Central memory CD8-positive, alpha-beta T cell (primary cell): ENCODE results near the gene CEPT1.
A peak's percentile ranks its signal among the peaks of the same experiment; 100 is the strongest.
"Not testable (repeated sequence)": the region's sequence is repeated elsewhere in the genome, so short reads cannot be mapped to it uniquely, and the experiment has no call there.

Experiments used
- ATAC-seq: fragments of 150-1000 bp; cut with Tn5 transposase; replicated peaks from 2 replicates; pipeline ENCODE4 v1.10.0; 2022; ENCODE audit warnings: mild to moderate bottlenecking, moderate FRiP score, moderate number of reproducible peaks; ENCODE audit not compliant: poor library complexity, severe bottlenecking; ENCODE audit errors: extremely low read depth
- DNase-seq, 2 donors: peaks; one replicate each; pipeline ENCODE4 v3.0.0; 2021; ENCODE audit warnings: low spot score in 2 of 2
- H3K27ac Mint-ChIP-seq: one replicate; pipeline ENCODE4 v1.8.0; 2022; ENCODE audit warnings: low read depth, mild to moderate bottlenecking, moderate library complexity, mixed read lengths
- H3K27me3 Mint-ChIP-seq: one replicate; pipeline ENCODE4 v1.8.0; 2022; ENCODE audit warnings: mixed read lengths
- H3K36me3 Mint-ChIP-seq: one replicate; pipeline ENCODE4 v1.8.0; 2022; ENCODE audit warnings: mild to moderate bottlenecking, moderate library complexity, mixed read lengths; ENCODE audit not compliant: insufficient read depth
- H3K4me1 Mint-ChIP-seq: one replicate; pipeline ENCODE4 v1.8.0; 2022; ENCODE audit warnings: mixed read lengths
- H3K4me3 Mint-ChIP-seq: one replicate; pipeline ENCODE4 v1.8.0; 2022; ENCODE audit warnings: mild to moderate bottlenecking, moderate library complexity, mixed read lengths
- H3K9me3 Mint-ChIP-seq: one replicate; pipeline ENCODE4 v1.8.0; 2022; ENCODE audit warnings: mixed read lengths

Gene CEPT1

DNA sequence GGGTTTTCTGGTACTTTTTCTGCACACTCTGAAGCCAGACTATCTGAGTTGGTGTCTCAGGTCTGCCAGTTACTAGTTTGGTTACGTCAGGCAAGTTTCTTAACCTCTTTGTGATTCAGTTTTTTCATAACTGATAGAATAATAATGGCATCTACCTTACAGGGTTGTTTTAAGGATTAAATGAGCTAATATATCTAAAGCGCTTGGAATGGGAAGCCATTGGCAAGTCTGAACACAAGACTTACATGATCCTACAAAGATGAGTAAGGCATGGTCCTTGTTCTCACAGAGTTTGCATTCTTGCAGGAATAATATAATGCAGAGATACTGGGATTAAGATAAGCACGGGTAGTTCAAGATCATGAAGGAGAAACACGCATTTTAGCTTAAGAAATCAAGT is 69.6 kb downstream of the CEPT1 start:
- Mint-ChIP-seq H3K27ac (no peak overlapping the region), H3K4me1 (peaks cover 48% of the 10 kb centered on the region), H3K36me3 (peaks cover 7% of the 10 kb centered on the region), H3K27me3 (no peaks in the 10 kb centered on the region), H3K9me3 (no peaks in the 10 kb centered on the region), H3K4me3 (no peak overlapping the region)
- no peak for DNase-seq
- no peak for ATAC-seq

DNA sequence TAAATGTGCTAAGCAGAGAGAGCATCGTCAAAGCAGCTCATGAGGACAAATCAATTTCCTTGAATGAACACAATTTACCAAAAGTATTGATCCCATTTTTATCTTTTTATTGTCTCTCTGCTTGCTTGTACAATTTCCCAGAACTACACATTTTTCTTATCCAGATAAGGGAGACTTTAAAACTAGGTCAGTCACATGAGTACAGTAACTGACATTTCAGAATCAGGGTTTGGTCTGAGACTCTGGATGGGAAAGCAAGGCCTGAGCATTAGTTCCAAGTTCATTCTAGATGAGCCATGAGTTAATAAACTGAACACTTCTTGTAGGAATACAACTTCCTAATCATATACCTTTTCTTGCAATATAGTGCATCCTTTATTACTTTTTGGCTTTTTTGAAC is 71.9 kb downstream of the CEPT1 start:
- Mint-ChIP-seq H3K27ac (no peak overlapping the region), H3K9me3 (peaks cover 6% of the 10 kb centered on the region), H3K36me3 (peaks cover 23% of the 10 kb centered on the region), H3K4me3 (no peak overlapping the region), H3K27me3 (peaks cover 10% of the 10 kb centered on the region), H3K4me1 (peaks cover 51% of the 10 kb centered on the region)
- ATAC-seq: no peak
- DNase-seq: no peak

DNA sequence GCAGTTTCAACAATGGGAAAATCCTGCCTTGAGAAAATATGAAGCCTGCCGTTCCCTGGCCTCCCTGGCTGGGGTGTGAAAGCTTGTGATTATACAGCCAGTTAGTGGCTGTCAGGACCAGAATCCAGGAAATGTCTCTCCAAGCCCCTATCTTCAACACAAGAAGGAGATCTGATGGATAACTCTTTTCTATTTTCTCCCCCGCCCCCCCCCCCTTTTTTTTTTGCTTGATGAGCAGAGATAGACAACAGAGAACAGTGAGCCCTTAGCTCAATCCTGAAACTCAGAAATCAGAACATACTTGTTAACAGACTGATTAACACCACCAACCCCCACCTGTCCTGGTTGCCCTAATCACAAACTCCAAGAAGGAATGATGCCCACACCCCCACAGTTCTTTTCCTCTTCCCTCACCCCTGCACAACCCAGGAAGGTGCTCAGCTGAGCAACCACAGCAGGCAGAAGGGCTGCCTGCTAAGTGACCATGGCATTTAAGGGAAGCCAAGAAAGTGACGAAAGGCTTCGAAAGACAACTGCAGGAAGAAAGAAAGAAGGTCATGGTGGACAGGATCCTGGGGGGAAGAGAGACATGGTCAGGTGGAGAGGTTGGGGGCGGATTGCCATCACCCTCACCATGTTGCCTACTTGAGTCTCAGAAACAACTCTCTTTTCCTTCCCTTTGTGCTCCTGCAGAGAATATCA is 72.8 kb downstream of the CEPT1 start:
- ATAC-seq (no peak), DNase-seq (no peak)
- Mint-ChIP-seq H3K4me1 (peaks cover 60% of the 10 kb centered on the region), H3K27me3 (peaks cover 10% of the 10 kb centered on the region), H3K9me3 (peaks cover 6% of the 10 kb centered on the region), H3K4me3 (peak overlapping the region; percentile 79), H3K27ac (no peak overlapping the region), H3K36me3 (peaks cover 26% of the 10 kb centered on the region)

DNA sequence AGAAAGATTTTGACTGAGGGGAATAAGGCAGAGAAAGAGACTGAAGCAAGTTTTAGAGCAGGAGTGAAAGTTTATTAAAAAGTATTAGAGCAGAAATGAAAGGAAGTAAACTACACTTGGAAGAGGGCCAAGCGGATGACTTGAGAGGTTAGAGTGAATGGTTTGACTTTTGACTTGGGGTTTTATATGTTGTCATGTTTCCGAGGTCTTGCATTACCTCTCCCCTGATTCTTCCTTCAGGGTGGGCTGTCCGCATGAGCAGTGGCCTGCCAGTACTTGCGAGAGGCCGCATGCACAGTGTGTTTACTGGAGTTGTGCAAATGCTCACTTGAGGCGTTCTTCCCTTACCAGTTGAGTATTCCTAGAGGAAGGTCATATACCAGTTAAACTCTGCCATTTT is 73.4 kb downstream of the CEPT1 start:
- Mint-ChIP-seq H3K4me3 (peak overlapping the region; percentile 79), H3K27ac (peak overlapping the region; percentile 100), H3K9me3 (peaks cover 11% of the 10 kb centered on the region), H3K36me3 (peaks cover 28% of the 10 kb centered on the region), H3K4me1 (peaks cover 62% of the 10 kb centered on the region), H3K27me3 (peaks cover 10% of the 10 kb centered on the region)
- DNase-seq: no peak
- no peak for ATAC-seq

DNA sequence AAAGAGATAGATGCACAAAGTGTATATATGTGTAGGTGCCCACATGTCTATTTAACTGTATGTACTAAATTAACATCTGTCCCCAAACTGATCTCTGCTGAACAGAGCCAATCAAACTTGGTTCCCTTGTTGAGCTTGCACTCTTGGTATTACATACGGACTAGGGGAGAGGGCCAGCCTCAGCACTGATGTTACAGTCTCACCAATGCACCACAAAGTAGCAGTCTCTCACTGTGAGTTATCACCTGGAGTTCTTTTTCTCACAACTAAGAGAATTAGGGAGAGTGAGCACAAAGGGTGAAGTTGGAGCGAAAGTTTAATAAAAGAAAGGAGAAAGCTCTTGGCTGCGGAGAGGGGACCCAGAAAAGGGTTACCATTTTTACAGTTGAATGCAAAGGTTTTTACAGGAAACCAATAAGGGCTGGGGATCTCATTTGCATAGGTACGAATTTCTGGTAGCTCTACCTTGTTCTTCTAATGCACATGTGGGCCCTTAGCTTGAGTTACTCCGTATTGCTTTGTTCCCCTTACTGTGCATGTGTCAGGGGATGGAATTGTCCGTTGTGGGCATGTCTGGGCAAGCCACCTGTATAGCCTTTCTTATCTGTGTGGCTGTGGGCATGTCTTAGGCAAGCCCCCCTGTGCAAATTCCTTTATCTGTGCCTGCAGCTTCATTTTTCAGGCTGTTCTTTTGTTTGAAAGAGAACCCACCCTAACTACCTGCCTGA is 74.2 kb downstream of the CEPT1 start:
- DNase-seq (no peak), ATAC-seq (no peak)
- Mint-ChIP-seq H3K4me3 (peak overlapping the region; percentile 79), H3K36me3 (peaks cover 30% of the 10 kb centered on the region), H3K4me1 (peaks cover 67% of the 10 kb centered on the region), H3K9me3 (peaks cover 11% of the 10 kb centered on the region), H3K27me3 (peaks cover 10% of the 10 kb centered on the region), H3K27ac (peak overlapping the region; percentile 100)

- H3K4me1 Mint-ChIP-seq: peaks cover 73% of the 10 kb centered on the region
- H3K27me3 Mint-ChIP-seq: peaks cover 10% of the 10 kb centered on the region
- no peak for DNase-seq
- no peak for ATAC-seq
- peak overlapping the region; percentile 100 for H3K27ac Mint-ChIP-seq
- peaks cover 11% of the 10 kb centered on the region for H3K9me3 Mint-ChIP-seq
- peak overlapping the region; percentile 79 for H3K4me3 Mint-ChIP-seq
- peaks cover 32% of the 10 kb centered on the region for H3K36me3 Mint-ChIP-seq
Measured at GRCh38 chr1:111214884-111215283, 74.9 kb downstream of the CEPT1 start.

- Mint-ChIP-seq H3K4me3 (peak overlapping the region; percentile 79), H3K27ac (peak overlapping the region; percentile 100), H3K9me3 (peaks cover 11% of the 10 kb centered on the region), H3K4me1 (peaks cover 77% of the 10 kb centered on the region), H3K36me3 (peaks cover 33% of the 10 kb centered on the region)
- H3K27me3 Mint-ChIP-seq, DNase-seq, ATAC-seq: not testable (repeated sequence)
Measured at GRCh38 chr1:111215285-111215684, 75.3 kb downstream of the CEPT1 start.

DNA sequence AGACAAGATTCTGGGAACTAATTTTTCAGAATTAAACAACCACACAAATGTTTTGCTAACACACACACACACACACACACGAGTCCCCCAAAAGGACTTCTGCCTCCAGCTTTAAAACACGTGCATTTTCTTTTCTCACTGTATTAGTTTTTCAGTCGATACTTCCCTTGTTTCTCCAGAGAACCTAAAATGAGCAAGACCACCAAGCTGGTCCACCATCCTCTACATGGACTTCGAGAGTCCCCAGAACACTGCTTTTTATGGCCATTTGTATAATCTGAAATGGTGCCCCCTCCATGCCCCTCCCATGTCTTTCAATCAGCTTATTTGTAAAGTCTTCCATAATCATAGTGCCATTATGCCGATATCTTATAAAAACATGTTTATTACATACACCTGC is 76.7 kb downstream of the CEPT1 start:
- Mint-ChIP-seq H3K4me3 (peak overlapping the region; percentile 79), H3K36me3 (peaks cover 37% of the 10 kb centered on the region), H3K27me3 (peaks cover 10% of the 10 kb centered on the region), H3K27ac (peak overlapping the region; percentile 100), H3K4me1 (peaks cover 91% of the 10 kb centered on the region), H3K9me3 (peaks cover 11% of the 10 kb centered on the region)
- ATAC-seq (no peak), DNase-seq (no peak)

- Mint-ChIP-seq H3K27me3 (peaks cover 10% of the 10 kb centered on the region), H3K4me1 (peaks cover 97% of the 10 kb centered on the region), H3K9me3 (peaks cover 11% of the 10 kb centered on the region), H3K4me3 (peak overlapping the region; percentile 79), H3K27ac (peak overlapping the region; percentile 100), H3K36me3 (peaks cover 39% of the 10 kb centered on the region)
- ATAC-seq: no peak
- DNase-seq: no peak
Measured at GRCh38 chr1:111217183-111217910, 77.3 kb downstream of the CEPT1 start.

- H3K4me3 Mint-ChIP-seq: peak overlapping the region; percentile 79
- H3K27me3 Mint-ChIP-seq: peaks cover 10% of the 10 kb centered on the region
- ATAC-seq: no peak
- DNase-seq: no peak
- H3K4me1 Mint-ChIP-seq: peaks cover 97% of the 10 kb centered on the region
- H3K36me3 Mint-ChIP-seq: peaks cover 39% of the 10 kb centered on the region
- H3K27ac Mint-ChIP-seq: peak overlapping the region; percentile 100
- peaks cover 11% of the 10 kb centered on the region for H3K9me3 Mint-ChIP-seq
Measured at GRCh38 chr1:111218701-111219556, 78.9 kb downstream of the CEPT1 start.

GRCh38 chr1:111219557-111220286 is 79.7 kb downstream of the CEPT1 start:
- H3K4me3 Mint-ChIP-seq: peak overlapping the region; percentile 72
- H3K4me1 Mint-ChIP-seq: peaks cover 95% of the 10 kb centered on the region
- H3K36me3 Mint-ChIP-seq: peaks cover 36% of the 10 kb centered on the region
- H3K27me3 Mint-ChIP-seq: peaks cover 10% of the 10 kb centered on the region
- H3K27ac Mint-ChIP-seq: peak overlapping the region; percentile 100
- ATAC-seq (peak; percentile 1), DNase-seq (no peak)
- peaks cover 11% of the 10 kb centered on the region for H3K9me3 Mint-ChIP-seq
